Lung (tissue), 12 donors: Measurements from ENCODE around the gene VWF. TPM values are rescaled to one million over a fixed set of nuclear protein-coding genes. Genes with fewer than 3 reads are reported as not detected.

Experiments
- ATAC-seq: fragments of 200-7000 bp; cut with Tn5 transposase; one replicate; pipeline ENCODE4 v1.9.1; 2020; ENCODE audit warnings: moderate number of reproducible peaks; ENCODE audit not compliant: insufficient read depth, low FRiP score
- DNase-seq, 3 donors: peaks; one replicate each; pipeline ENCODE4 v3.0.0-alpha.2; 2013 to 2017
- H3K27ac ChIP-seq, 2 donors: one replicate each; pipeline ENCODE4 v1.5.1; 2013; ENCODE audit warnings: mild to moderate bottlenecking in 2 of 2, moderate library complexity in 2 of 2, control low read depth in 1 of 2, inconsistent platforms in 1 of 2, low read depth in 1 of 2, low read length in 1 of 2
- H3K27me3 ChIP-seq, 3 donors: one replicate each; pipeline ENCODE4 v1.5.1; 2013; ENCODE audit warnings: low read length in 2 of 3; ENCODE audit not compliant: control insufficient read depth in 3 of 3, insufficient read depth in 3 of 3
- H3K36me3 ChIP-seq, 4 donors: one replicate each; pipeline ENCODE4 v1.5.1; 2013; ENCODE audit warnings: low read length in 4 of 4, mild to moderate bottlenecking in 1 of 4, moderate library complexity in 1 of 4; ENCODE audit not compliant: control insufficient read depth in 4 of 4, insufficient read depth in 4 of 4
- H3K4me1 ChIP-seq, 5 donors: one replicate each; pipeline ENCODE4 v1.5.1; 2013; ENCODE audit warnings: low read length in 5 of 5, mild to moderate bottlenecking in 2 of 5, moderate library complexity in 1 of 5; ENCODE audit not compliant: control insufficient read depth in 5 of 5, insufficient read depth in 5 of 5
- H3K4me3 ChIP-seq: one replicate; pipeline ENCODE4 v1.5.1; 2013; ENCODE audit warnings: mild to moderate bottlenecking, control low read depth, moderate library complexity
- H3K9ac ChIP-seq, 2 donors: one replicate each; pipeline ENCODE4 v1.5.1; 2013; ENCODE audit warnings: low read length in 2 of 2, control low read depth in 1 of 2; ENCODE audit not compliant: insufficient read depth in 1 of 2
- H3K9me3 ChIP-seq, 4 donors: one replicate each; pipeline ENCODE4 v1.5.1; 2013; ENCODE audit warnings: low read length in 3 of 4, mild to moderate bottlenecking in 1 of 4, moderate library complexity in 1 of 4; ENCODE audit not compliant: control insufficient read depth in 4 of 4, insufficient read depth in 3 of 4
- WGBS, 2 donors: extraction: QIAGEN DNeasy Blood & Tissue Kit; methylation state at CpG; one replicate each; pipeline ENCODE4 v1.1.7; 2013; 5-methylcytosine and 5-hydroxymethylcytosine counted together
- polyA plus RNA-seq, 2 donors: library from polyadenylated mRNA; stranded (reverse); fragments of 200-250 nt; gene quantifications; one replicate each; pipeline ENCODE4 v1.2.1, GENCODE V29; 2013
- total RNA-seq, 2 donors: library from RNA; depleted of rRNA in 1 of 2; stranded (reverse); fragments of >200 nt in 1 of 2; gene quantifications; one replicate each; pipeline ENCODE4 v1.2.1, GENCODE V29; 2014 to 2021
- TF ChIP-seq, protein P1 (sequence below): IDR thresholded peaks from 2 replicates; pipeline ENCODE4 v1.5.1; 2012; ENCODE audit warnings: mild to moderate bottlenecking; ENCODE audit errors: control extremely low read depth, extremely low read depth
- donor health status: control.
- donor health status: control.
- donor health status: Bipolar disorder and iron deficiency.
- donor health status: healthy.
- donor health status: DM: yes; HTN: yes; CAD: no.

Gene VWF
- total and polyA plus RNA-seq, 4 donors: 65.6 to 285 (median 249) TPM

DNA sequence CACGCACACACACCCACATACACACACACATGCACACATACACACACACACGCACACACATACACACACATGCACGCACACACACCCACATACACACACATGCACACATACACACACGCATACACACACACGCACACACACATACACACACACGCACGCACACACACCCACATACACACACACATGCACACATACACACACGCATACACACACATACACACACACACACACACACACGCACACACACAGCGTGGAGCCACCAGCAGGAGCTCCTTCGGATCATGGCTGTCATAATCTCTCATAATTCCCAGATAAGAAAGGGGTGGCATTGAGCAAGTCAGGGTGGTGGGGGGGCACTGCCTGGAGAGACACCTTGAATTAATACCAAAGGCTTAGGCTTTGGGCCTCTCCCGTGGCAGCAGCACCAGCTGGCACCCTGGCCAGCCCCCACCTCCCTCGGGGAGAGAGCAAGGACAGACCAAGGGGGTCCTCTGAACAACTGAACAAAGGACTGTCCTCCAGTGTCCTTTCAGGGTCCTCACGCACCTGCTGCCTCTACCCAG is 201.3 kb downstream of the VWF start:
- Histone ChIP-seq H3K9me3 (no peaks in the 10 kb centered on the region), H3K4me3 (no peak overlapping the region), H3K9ac (no peak overlapping the region), H3K36me3 (no peaks in the 10 kb centered on the region), H3K4me1 (peaks cover 0 to 4% (median 0%) of the 10 kb centered on the region in 5 donors), H3K27me3 (peaks cover 0 to 8% (median 0%) of the 10 kb centered on the region in 3 donors), H3K27ac (no peak overlapping the region)
- ATAC-seq (no peak), DNase-seq (no peak)
- 71 to 74% methylated on average over 10 to 14 of the region's 14 CpGs for WGBS, 2 donors
- TF ChIP-seq, protein P1, sequence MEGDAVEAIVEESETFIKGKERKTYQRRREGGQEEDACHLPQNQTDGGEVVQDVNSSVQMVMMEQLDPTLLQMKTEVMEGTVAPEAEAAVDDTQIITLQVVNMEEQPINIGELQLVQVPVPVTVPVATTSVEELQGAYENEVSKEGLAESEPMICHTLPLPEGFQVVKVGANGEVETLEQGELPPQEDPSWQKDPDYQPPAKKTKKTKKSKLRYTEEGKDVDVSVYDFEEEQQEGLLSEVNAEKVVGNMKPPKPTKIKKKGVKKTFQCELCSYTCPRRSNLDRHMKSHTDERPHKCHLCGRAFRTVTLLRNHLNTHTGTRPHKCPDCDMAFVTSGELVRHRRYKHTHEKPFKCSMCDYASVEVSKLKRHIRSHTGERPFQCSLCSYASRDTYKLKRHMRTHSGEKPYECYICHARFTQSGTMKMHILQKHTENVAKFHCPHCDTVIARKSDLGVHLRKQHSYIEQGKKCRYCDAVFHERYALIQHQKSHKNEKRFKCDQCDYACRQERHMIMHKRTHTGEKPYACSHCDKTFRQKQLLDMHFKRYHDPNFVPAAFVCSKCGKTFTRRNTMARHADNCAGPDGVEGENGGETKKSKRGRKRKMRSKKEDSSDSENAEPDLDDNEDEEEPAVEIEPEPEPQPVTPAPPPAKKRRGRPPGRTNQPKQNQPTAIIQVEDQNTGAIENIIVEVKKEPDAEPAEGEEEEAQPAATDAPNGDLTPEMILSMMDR: no peak

GRCh38 chr12:5921966-5922899 is 202.2 kb downstream of the VWF start:
- H3K36me3 ChIP-seq: no peaks in the 10 kb centered on the region
- no peaks in the 10 kb centered on the region for H3K9me3 ChIP-seq
- TF ChIP-seq, protein P1: no peak
- no peak overlapping the region for H3K4me3 ChIP-seq
- ATAC-seq (no peak), DNase-seq (no peak)
- no peak overlapping the region for H3K9ac ChIP-seq
- H3K27ac ChIP-seq: no peak overlapping the region
- H3K4me1 ChIP-seq: peaks cover 0 to 4% (median 0%) of the 10 kb centered on the region in 5 donors
- WGBS, 2 donors: 79 to 89% methylated on average over 15 of the region's 15 CpGs
- H3K27me3 ChIP-seq: peaks cover 0 to 8% (median 0%) of the 10 kb centered on the region in 3 donors

DNA sequence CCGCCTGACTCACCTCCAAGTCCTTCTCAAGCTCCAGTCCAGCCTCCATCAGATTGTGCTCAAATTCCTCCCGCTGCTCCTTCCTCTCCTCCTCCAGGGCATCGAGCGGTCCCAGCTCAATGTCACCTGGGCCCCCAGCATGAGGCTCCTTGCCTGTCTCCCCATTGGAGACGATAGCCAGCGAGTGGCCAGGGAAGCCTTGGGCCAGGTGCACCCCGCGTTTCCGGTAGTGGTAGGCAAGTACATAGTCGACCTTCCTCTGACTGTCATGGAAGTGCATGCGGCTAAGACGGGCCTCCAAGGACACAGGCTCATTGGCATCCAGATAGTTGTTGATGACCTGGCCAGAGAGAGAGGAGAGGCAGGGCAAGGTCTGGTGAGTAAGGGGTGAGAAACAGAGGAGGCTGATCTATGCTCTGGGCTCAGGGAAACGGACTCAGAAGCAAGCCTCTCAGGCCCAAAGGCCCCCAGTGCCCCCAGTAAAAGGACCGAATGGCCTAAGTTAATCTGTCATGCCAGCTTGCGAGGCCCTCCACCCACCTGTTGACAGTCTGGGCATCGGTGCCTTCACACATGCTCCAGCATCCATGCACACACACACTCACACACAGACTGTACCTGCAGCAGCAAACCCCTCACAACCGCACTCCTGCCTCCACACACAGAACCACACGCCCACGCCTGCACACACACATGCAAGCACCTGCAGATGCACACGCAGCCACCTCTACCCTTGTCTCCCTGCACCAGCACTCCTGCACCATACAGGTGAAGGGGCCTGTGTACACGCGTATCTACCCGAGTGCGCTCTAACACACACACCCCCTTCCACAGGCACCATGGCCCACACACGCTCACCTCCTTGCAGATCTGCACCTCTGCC is 203.2 kb downstream of the VWF start:
- Histone ChIP-seq H3K36me3 (no peaks in the 10 kb centered on the region), H3K4me1 (peaks cover 0 to 4% (median 0%) of the 10 kb centered on the region in 5 donors), H3K9me3 (no peaks in the 10 kb centered on the region), H3K4me3 (no peak overlapping the region), H3K9ac (no peak overlapping the region), H3K27me3 (peaks cover 0 to 8% (median 0%) of the 10 kb centered on the region in 3 donors), H3K27ac (no peak overlapping the region)
- TF ChIP-seq, protein P1: no peak
- DNase-seq (no peak), ATAC-seq (no peak)
- WGBS, 2 donors: 94 to 97% methylated on average over 25 of the region's 25 CpGs
